ENCODE results near the gene EIF5. TPM values are rescaled to one million over a fixed set of nuclear protein-coding genes. Genes with fewer than 3 reads are reported as not detected.

The EIF5 gene
- total RNA-seq, 1 donor from 2014 or later, result 261 TPM

- H3K27me3 Mint-ChIP-seq (ENCODE audit: low read depth), result peaks cover 23% of the 10 kb centered on the region
- peaks cover 3% of the 10 kb centered on the region for H3K4me1 Mint-ChIP-seq (ENCODE audit: low read depth)
- H3K4me3 Mint-ChIP-seq (ENCODE audit: low read depth), result no peak overlapping the region
- no peak overlapping the region for H3K27ac Mint-ChIP-seq
- H3K36me3 Mint-ChIP-seq (ENCODE audit: low read depth), result no peaks in the 10 kb centered on the region
- intact Hi-C loops (cut with micrococcal nuclease), result no loop called here
- H3K9me3 Mint-ChIP-seq, result no peaks in the 10 kb centered on the region
- no peak for DNase-seq (ENCODE audit: low spot score)
These were observed 38.0 kb upstream of the EIF5 start for GRCh38 chr14:103296007-103296406.

GRCh38 chr14:103296987-103297386 is 37.0 kb upstream of the EIF5 start:
- Mint-ChIP-seq H3K4me1 (ENCODE audit: low read depth) (peaks cover 3% of the 10 kb centered on the region), H3K27ac (no peak overlapping the region), H3K9me3 (no peaks in the 10 kb centered on the region), H3K27me3 (ENCODE audit: low read depth) (peaks cover 16% of the 10 kb centered on the region), H3K36me3 (ENCODE audit: low read depth) (no peaks in the 10 kb centered on the region), H3K4me3 (ENCODE audit: low read depth) (no peak overlapping the region)
- intact Hi-C loops (cut with micrococcal nuclease), result no loop called here
- no peak for DNase-seq (ENCODE audit: low spot score)

GRCh38 chr14:103298620-103299019 is 35.4 kb upstream of the EIF5 start:
- Mint-ChIP-seq H3K4me3 (ENCODE audit: low read depth) (no peak overlapping the region), H3K27ac (no peak overlapping the region), H3K27me3 (ENCODE audit: low read depth) (peaks cover 8% of the 10 kb centered on the region), H3K36me3 (ENCODE audit: low read depth) (no peaks in the 10 kb centered on the region), H3K4me1 (ENCODE audit: low read depth) (no peaks in the 10 kb centered on the region), H3K9me3 (no peaks in the 10 kb centered on the region)
- DNase-seq (ENCODE audit: low spot score), result no peak
- intact Hi-C loops (cut with micrococcal nuclease), result no loop called here

GRCh38 chr14:103301512-103302354 is 32.3 kb upstream of the EIF5 start:
- Mint-ChIP-seq H3K27me3 (ENCODE audit: low read depth) (peaks cover 16% of the 10 kb centered on the region), H3K9me3 (no peaks in the 10 kb centered on the region), H3K4me1 (ENCODE audit: low read depth) (no peaks in the 10 kb centered on the region), H3K4me3 (ENCODE audit: low read depth) (no peak overlapping the region), H3K36me3 (ENCODE audit: low read depth) (no peaks in the 10 kb centered on the region), H3K27ac (no peak overlapping the region)
- DNase-seq (ENCODE audit: low spot score), result no peak
- intact Hi-C loops (cut with micrococcal nuclease), result no loop called here

- Mint-ChIP-seq H3K27me3 (ENCODE audit: low read depth) (peaks cover 19% of the 10 kb centered on the region), H3K4me3 (ENCODE audit: low read depth) (no peak overlapping the region), H3K4me1 (ENCODE audit: low read depth) (no peaks in the 10 kb centered on the region), H3K27ac (no peak overlapping the region), H3K9me3 (no peaks in the 10 kb centered on the region), H3K36me3 (ENCODE audit: low read depth) (no peaks in the 10 kb centered on the region)
- intact Hi-C loops (cut with micrococcal nuclease), result no loop called here
- no peak for DNase-seq (ENCODE audit: low spot score)
These were observed 31.1 kb upstream of the EIF5 start for GRCh38 chr14:103302966-103303365.

GRCh38 chr14:103304706-103305105 is 29.3 kb upstream of the EIF5 start:
- Mint-ChIP-seq H3K4me3 (ENCODE audit: low read depth) (no peak overlapping the region), H3K9me3 (no peaks in the 10 kb centered on the region), H3K27ac (no peak overlapping the region), H3K27me3 (ENCODE audit: low read depth) (peaks cover 19% of the 10 kb centered on the region), H3K36me3 (ENCODE audit: low read depth) (no peaks in the 10 kb centered on the region), H3K4me1 (ENCODE audit: low read depth) (no peaks in the 10 kb centered on the region)
- intact Hi-C loops (cut with micrococcal nuclease), result no loop called here
- DNase-seq (ENCODE audit: low spot score), result no peak

- intact Hi-C loops (cut with micrococcal nuclease), result no loop called here
- Mint-ChIP-seq H3K27ac (no peak overlapping the region), H3K4me3 (ENCODE audit: low read depth) (no peak overlapping the region), H3K9me3 (no peaks in the 10 kb centered on the region), H3K4me1 (ENCODE audit: low read depth) (no peaks in the 10 kb centered on the region), H3K27me3 (ENCODE audit: low read depth) (peaks cover 16% of the 10 kb centered on the region), H3K36me3 (ENCODE audit: low read depth) (no peaks in the 10 kb centered on the region)
- no peak for DNase-seq (ENCODE audit: low spot score)
These were observed 25.1 kb upstream of the EIF5 start for GRCh38 chr14:103308717-103309616.

GRCh38 chr14:103310576-103311095 is 23.4 kb upstream of the EIF5 start:
- H3K4me1 Mint-ChIP-seq (ENCODE audit: low read depth), result no peaks in the 10 kb centered on the region
- H3K27ac Mint-ChIP-seq, result no peak overlapping the region
- peaks cover 7% of the 10 kb centered on the region for H3K27me3 Mint-ChIP-seq (ENCODE audit: low read depth)
- no peak for DNase-seq (ENCODE audit: low spot score)
- no peak overlapping the region for H3K4me3 Mint-ChIP-seq (ENCODE audit: low read depth)
- no peaks in the 10 kb centered on the region for H3K9me3 Mint-ChIP-seq
- intact Hi-C loops (cut with micrococcal nuclease), result no loop called here
- H3K36me3 Mint-ChIP-seq (ENCODE audit: low read depth), result no peaks in the 10 kb centered on the region

GRCh38 chr14:103311171-103311997 is 22.7 kb upstream of the EIF5 start:
- intact Hi-C loops (cut with micrococcal nuclease), result no loop called here
- H3K4me1 Mint-ChIP-seq (ENCODE audit: low read depth), result no peaks in the 10 kb centered on the region
- no peak for DNase-seq (ENCODE audit: low spot score)
- H3K9me3 Mint-ChIP-seq, result no peaks in the 10 kb centered on the region
- H3K4me3 Mint-ChIP-seq (ENCODE audit: low read depth), result no peak overlapping the region
- peaks cover 6% of the 10 kb centered on the region for H3K27me3 Mint-ChIP-seq (ENCODE audit: low read depth)
- no peak overlapping the region for H3K27ac Mint-ChIP-seq
- no peaks in the 10 kb centered on the region for H3K36me3 Mint-ChIP-seq (ENCODE audit: low read depth)

- no peak for DNase-seq (ENCODE audit: low spot score)
- no peak overlapping the region for H3K4me3 Mint-ChIP-seq (ENCODE audit: low read depth)
- H3K27ac Mint-ChIP-seq, result no peak overlapping the region
- no peaks in the 10 kb centered on the region for H3K4me1 Mint-ChIP-seq (ENCODE audit: low read depth)
- intact Hi-C loops (cut with micrococcal nuclease), result no loop called here
- no peaks in the 10 kb centered on the region for H3K36me3 Mint-ChIP-seq (ENCODE audit: low read depth)
- no peaks in the 10 kb centered on the region for H3K9me3 Mint-ChIP-seq
- H3K27me3 Mint-ChIP-seq (ENCODE audit: low read depth), result peaks cover 6% of the 10 kb centered on the region
These were observed 21.9 kb upstream of the EIF5 start for GRCh38 chr14:103312006-103312635.

GRCh38 chr14:103313704-103314103 is 20.3 kb upstream of the EIF5 start:
- Mint-ChIP-seq H3K4me1 (ENCODE audit: low read depth) (peaks cover 1% of the 10 kb centered on the region), H3K27me3 (ENCODE audit: low read depth) (peaks cover 10% of the 10 kb centered on the region), H3K36me3 (ENCODE audit: low read depth) (no peaks in the 10 kb centered on the region), H3K4me3 (ENCODE audit: low read depth) (no peak overlapping the region), H3K27ac (no peak overlapping the region), H3K9me3 (no peaks in the 10 kb centered on the region)
- DNase-seq (ENCODE audit: low spot score), result no peak
- intact Hi-C loops (cut with micrococcal nuclease), result no loop called here

Data from activated T-helper 2 cell treated with anti-CD3 and anti-CD28 coated beads, Interferon-gamma antibody, Interleukin-2, Interleukin-4, amounts not matched to agents 10 μg/mL and 5 μg/mL and 100 μg/mL, durations not matched to agents 14 hours and 24 hours and 36 hours (primary cell).